Inflammatory macrophage treated with lipopolysaccharide for 1 hour (primary cell): Measurements from ENCODE around the gene ANGPT4.
A peak's percentile ranks its signal among the peaks of the same experiment; 100 is the strongest.

Experiments used
- DNase-seq, 2 donors: peaks; one replicate each; pipeline ENCODE4 v3.0.0-alpha.2; 2020 to 2022

Gene ANGPT4

GRCh38 chr20:916125-916799 is at the start of gene ANGPT4:
TSS of gene ANGPT4 (minus strand) at chr20:916334. CDS start at chr20:916214, 120 bp downstream.
- no peak for DNase-seq

- DNase-seq: no peak
These were observed 47.7 kb upstream of the ANGPT4 start for GRCh38 chr20:963795-964194.

- no peak for DNase-seq
These were observed 46.5 kb upstream of the ANGPT4 start for GRCh38 chr20:962683-963082.

GRCh38 chr20:962223-962622 is 46.1 kb upstream of the ANGPT4 start:
- no peak for DNase-seq

GRCh38 chr20:961768-962167 is 45.6 kb upstream of the ANGPT4 start:
- DNase-seq: no peak

- DNase-seq: no peak
These were observed 44.0 kb upstream of the ANGPT4 start for GRCh38 chr20:959996-960615.

- no peak for DNase-seq
These were observed 43.0 kb upstream of the ANGPT4 start for GRCh38 chr20:958936-959815.

- DNase-seq: peak in 1 of 2 donors; percentile 10
These were observed 41.4 kb upstream of the ANGPT4 start for GRCh38 chr20:957544-957943.

- DNase-seq: peak; percentile 28 to 85
These were observed 40.3 kb upstream of the ANGPT4 start for GRCh38 chr20:956330-956951.

- no peak for DNase-seq
These were observed 39.5 kb upstream of the ANGPT4 start for GRCh38 chr20:955656-956055.

- DNase-seq: no peak
These were observed 39.0 kb upstream of the ANGPT4 start for GRCh38 chr20:955111-955510.

- no peak for DNase-seq
These were observed 37.6 kb upstream of the ANGPT4 start for GRCh38 chr20:953742-954141.

GRCh38 chr20:952196-952795 is 36.2 kb upstream of the ANGPT4 start:
- no peak for DNase-seq

GRCh38 chr20:951384-952169 is 35.4 kb upstream of the ANGPT4 start:
- DNase-seq: no peak

- no peak for DNase-seq
These were observed 33.6 kb upstream of the ANGPT4 start for GRCh38 chr20:949717-950116.

GRCh38 chr20:946826-947225 is 30.7 kb upstream of the ANGPT4 start:
- no peak for DNase-seq

- no peak for DNase-seq
These were observed 29.7 kb upstream of the ANGPT4 start for GRCh38 chr20:945841-946240.

- no peak for DNase-seq
These were observed 28.8 kb upstream of the ANGPT4 start for GRCh38 chr20:944774-945410.

GRCh38 chr20:944148-944547 is 28.0 kb upstream of the ANGPT4 start:
- no peak for DNase-seq

- no peak for DNase-seq
These were observed 26.5 kb upstream of the ANGPT4 start for GRCh38 chr20:942611-943010.

- DNase-seq: no peak
These were observed 24.8 kb upstream of the ANGPT4 start for GRCh38 chr20:940926-941325.

GRCh38 chr20:939606-940005 is 23.5 kb upstream of the ANGPT4 start:
- DNase-seq: no peak
